Hepatocyte (in vitro differentiated cells): ENCODE data around the gene TTC39B.

Experiments
- EZH2 ChIP-seq: fragments of 200-600 bp; sonication (generic); IDR thresholded peaks from 2 replicates; pipeline ENCODE4 v1.6.1; 2016; ENCODE audit warnings: antibody characterized with exemption, mild to moderate bottlenecking, borderline replicate concordance
- EZH2phosphoT487 ChIP-seq: fragments of 200-600 bp; sonication (generic); IDR thresholded peaks from one replicate; pipeline ENCODE4 v1.6.1; 2018; ENCODE audit warnings: antibody characterized with exemption, mild to moderate bottlenecking, low read depth, moderate library complexity; ENCODE audit not compliant: unreplicated experiment, severe bottlenecking
- TF ChIP-seq, protein P1 (sequence below): fragments of 200-600 bp; sonication (generic); IDR thresholded peaks from 2 replicates; pipeline ENCODE4 v1.5.1; 2016; ENCODE audit warnings: antibody characterized with exemption, mild to moderate bottlenecking; ENCODE audit not compliant: poor library complexity

GRCh38 chr9:15231788-15232635, 75.0 kb downstream of the TTC39B start:
- TF ChIP-seq, protein P1, sequence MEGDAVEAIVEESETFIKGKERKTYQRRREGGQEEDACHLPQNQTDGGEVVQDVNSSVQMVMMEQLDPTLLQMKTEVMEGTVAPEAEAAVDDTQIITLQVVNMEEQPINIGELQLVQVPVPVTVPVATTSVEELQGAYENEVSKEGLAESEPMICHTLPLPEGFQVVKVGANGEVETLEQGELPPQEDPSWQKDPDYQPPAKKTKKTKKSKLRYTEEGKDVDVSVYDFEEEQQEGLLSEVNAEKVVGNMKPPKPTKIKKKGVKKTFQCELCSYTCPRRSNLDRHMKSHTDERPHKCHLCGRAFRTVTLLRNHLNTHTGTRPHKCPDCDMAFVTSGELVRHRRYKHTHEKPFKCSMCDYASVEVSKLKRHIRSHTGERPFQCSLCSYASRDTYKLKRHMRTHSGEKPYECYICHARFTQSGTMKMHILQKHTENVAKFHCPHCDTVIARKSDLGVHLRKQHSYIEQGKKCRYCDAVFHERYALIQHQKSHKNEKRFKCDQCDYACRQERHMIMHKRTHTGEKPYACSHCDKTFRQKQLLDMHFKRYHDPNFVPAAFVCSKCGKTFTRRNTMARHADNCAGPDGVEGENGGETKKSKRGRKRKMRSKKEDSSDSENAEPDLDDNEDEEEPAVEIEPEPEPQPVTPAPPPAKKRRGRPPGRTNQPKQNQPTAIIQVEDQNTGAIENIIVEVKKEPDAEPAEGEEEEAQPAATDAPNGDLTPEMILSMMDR, result peak; percentile 22
- no peak for TF ChIP-seq EZH2phosphoT487
- TF ChIP-seq EZH2, result no peak
